ENCODE measurements around the gene SLC44A1. TPM values are rescaled to one million over a fixed set of nuclear protein-coding genes. Genes with fewer than 3 reads are reported as not detected.

SLC44A1 gene
- total and polyA plus RNA-seq, 2 of the 13 experiments (the other 11 are each of a cell fraction or from before 2014, with no cell fraction given): 21.4 to 40.8 TPM

DNA sequence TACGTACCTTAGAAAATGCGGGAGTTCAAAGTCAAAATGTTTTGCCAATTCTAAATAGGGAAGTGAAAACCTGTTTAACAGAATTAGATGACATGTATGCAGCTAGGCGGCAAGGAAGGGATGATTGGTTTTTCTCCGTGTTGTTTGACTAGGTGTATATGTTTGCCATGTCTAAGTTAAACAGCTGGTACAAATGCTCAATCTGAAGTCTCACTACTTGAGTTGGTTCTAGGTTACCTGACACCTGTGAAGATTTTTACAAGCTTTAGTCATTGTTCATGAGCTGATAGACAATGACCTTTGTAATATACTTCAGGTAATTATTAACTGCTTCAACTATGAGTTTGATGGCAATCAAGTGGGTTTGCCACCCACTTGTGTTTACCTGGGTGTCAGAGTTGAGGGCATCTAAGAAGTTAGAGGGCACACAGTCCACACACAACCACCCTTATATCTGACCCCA is 74.3 kb downstream of the SLC44A1 start (continued):
- TF ChIP-seq, protein P1, sequence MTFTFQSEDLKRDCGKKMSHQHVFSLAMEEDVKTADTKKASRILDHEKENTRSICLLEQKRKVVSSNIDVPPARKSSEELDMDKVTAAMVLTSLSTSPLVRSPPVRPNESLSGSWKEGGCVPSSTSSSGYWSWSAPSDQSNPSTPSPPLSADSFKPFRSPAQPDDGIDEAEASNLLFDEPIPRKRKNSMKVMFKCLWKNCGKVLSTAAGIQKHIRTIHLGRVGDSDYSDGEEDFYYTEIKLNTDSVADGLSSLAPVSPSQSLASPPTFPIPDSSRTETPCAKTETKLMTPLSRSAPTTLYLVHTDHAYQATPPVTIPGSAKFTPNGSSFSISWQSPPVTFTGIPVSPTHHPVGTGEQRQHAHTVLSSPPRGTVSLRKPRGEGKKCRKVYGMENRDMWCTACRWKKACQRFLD (CRISPR knock-in tag; IDR thresholded peaks at IDR 0.05; ENCODE audit: borderline replicate concordance): no peak
- TF ChIP-seq ETS1 (CRISPR knock-in tag; IDR thresholded peaks at IDR 0.05): no peak
- TF ChIP-seq XBP1 (CRISPR knock-in tag; IDR thresholded peaks at IDR 0.05): no peak
- TF ChIP-seq HNF1B (CRISPR knock-in tag; IDR thresholded peaks at IDR 0.05): peak; percentile 70; the same call in 1 of the 2 replicates
- TF ChIP-seq ZNF709 (CRISPR knock-in tag; IDR thresholded peaks at IDR 0.05): no peak
- TF ChIP-seq NR1H2 (CRISPR knock-in tag; IDR thresholded peaks at IDR 0.05; ENCODE audit: borderline replicate concordance, low read depth): no peak
- no peak for TF ChIP-seq ZNF563 (CRISPR knock-in tag; IDR thresholded peaks at IDR 0.05)
- TF ChIP-seq ZNF33A (CRISPR knock-in tag; IDR thresholded peaks at IDR 0.05; ENCODE audit: borderline replicate concordance): no peak
- no peak for TF ChIP-seq ZNF883 (CRISPR knock-in tag; IDR thresholded peaks at IDR 0.05; ENCODE audit: not compliant biosample characterization)
- no peak for TF ChIP-seq ZNF234 (CRISPR knock-in tag; conservative IDR thresholded peaks at IDR 0.05)
- TF ChIP-seq CREM (IDR thresholded peaks at IDR 0.05): peak; percentile 38; the same call in 1 of the 2 replicates
- no peak for TF ChIP-seq CREM (CRISPR knock-in tag; IDR thresholded peaks at IDR 0.05)
- TF ChIP-seq DR1 (CRISPR knock-in tag; IDR thresholded peaks at IDR 0.05): no peak
- no peak for TF ChIP-seq ZNF512 (CRISPR knock-in tag; IDR thresholded peaks at IDR 0.05)
- TF ChIP-seq ZNF597 (CRISPR knock-in tag; IDR thresholded peaks at IDR 0.05): no peak
- no peak for TF ChIP-seq JUND (CRISPR knock-in tag; IDR thresholded peaks at IDR 0.05)
- no peak for TF ChIP-seq ZNF12 (CRISPR knock-in tag; IDR thresholded peaks at IDR 0.05)
- no peak for TF ChIP-seq RXRA (CRISPR knock-in tag; IDR thresholded peaks at IDR 0.05)
- TF ChIP-seq, protein P2, sequence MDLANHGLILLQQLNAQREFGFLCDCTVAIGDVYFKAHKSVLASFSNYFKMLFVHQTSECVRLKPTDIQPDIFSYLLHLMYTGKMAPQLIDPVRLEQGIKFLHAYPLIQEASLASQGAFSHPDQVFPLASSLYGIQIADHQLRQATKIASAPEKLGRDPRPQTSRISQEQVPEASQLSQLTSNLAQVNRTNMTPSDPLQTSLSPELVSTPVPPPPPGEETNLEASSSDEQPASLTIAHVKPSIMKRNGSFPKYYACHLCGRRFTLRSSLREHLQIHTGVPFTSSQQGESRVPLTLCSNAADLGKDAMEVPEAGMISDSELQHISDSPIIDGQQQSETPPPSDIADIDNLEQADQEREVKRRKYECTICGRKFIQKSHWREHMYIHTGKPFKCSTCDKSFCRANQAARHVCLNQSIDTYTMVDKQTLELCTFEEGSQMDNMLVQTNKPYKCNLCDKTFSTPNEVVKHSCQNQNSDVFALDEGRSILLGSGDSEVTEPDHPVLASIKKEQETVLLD (CRISPR knock-in tag; IDR thresholded peaks at IDR 0.05; ENCODE audit: low read depth): no peak
- no peak for TF ChIP-seq PAWR (CRISPR knock-in tag; IDR thresholded peaks at IDR 0.05; ENCODE audit: borderline replicate concordance)
- TF ChIP-seq SIX4 (CRISPR knock-in tag; IDR thresholded peaks at IDR 0.05): peak; percentile 68; the same call in 1 of the 2 replicates
